Aorta (tissue), 5 donors: ENCODE measurements around the gene NUDT5. TPM values are rescaled to one million over a fixed set of nuclear protein-coding genes. Genes with fewer than 3 reads are reported as not detected.

ENCODE experiments used
- ATAC-seq: fragments of 200-7000 bp; cut with Tn5 transposase; one replicate; pipeline ENCODE4 v1.9.1; 2022; ENCODE audit warnings: moderate library complexity; ENCODE audit not compliant: low FRiP score
- DNase-seq, 2 donors: peaks; one replicate each; pipeline ENCODE4 v3.0.0-alpha.2; 2020
- H3K27ac ChIP-seq, 2 donors: one replicate each; pipeline ENCODE4 v1.5.1; 2013; ENCODE audit warnings: low read length in 2 of 2, mild to moderate bottlenecking in 2 of 2, moderate library complexity in 2 of 2, control low read depth in 1 of 2, inconsistent platforms in 1 of 2, low read depth in 1 of 2
- H3K27me3 ChIP-seq, 2 donors: one replicate each; pipeline ENCODE4 v1.6.1; 2013; ENCODE audit warnings: control low read depth in 1 of 2, low read length in 1 of 2, mild to moderate bottlenecking in 1 of 2, moderate library complexity in 1 of 2; ENCODE audit not compliant: insufficient read depth in 2 of 2, control insufficient read depth in 1 of 2
- H3K36me3 ChIP-seq, 2 donors: one replicate each; pipeline ENCODE4 v1.6.1; 2013; ENCODE audit warnings: control low read depth in 1 of 2, low read length in 1 of 2, mild to moderate bottlenecking in 1 of 2; ENCODE audit not compliant: insufficient read depth in 2 of 2, control insufficient read depth in 1 of 2
- H3K4me1 ChIP-seq, 2 donors: one replicate each; pipeline ENCODE4 v1.6.1; 2013; ENCODE audit warnings: low read length in 2 of 2, control low read depth in 1 of 2, mild to moderate bottlenecking in 1 of 2, moderate library complexity in 1 of 2; ENCODE audit not compliant: insufficient read depth in 2 of 2, control insufficient read depth in 1 of 2
- H3K4me3 ChIP-seq, 2 donors: one replicate each; pipeline ENCODE4 v1.5.1; 2013; ENCODE audit warnings: low read length in 2 of 2, control low read depth in 1 of 2, mild to moderate bottlenecking in 1 of 2
- H3K9me3 ChIP-seq: one replicate; pipeline ENCODE4 v1.6.1; 2013; ENCODE audit warnings: mild to moderate bottlenecking, low read length; ENCODE audit not compliant: control insufficient read depth
- WGBS, 2 donors: extraction: QIAGEN DNeasy Blood & Tissue Kit; methylation state at CpG; one replicate each; pipeline ENCODE4 v1.1.7; 2013; 5-methylcytosine and 5-hydroxymethylcytosine counted together
- intact Hi-C, 2 donors: fragments of 100-400 bp; cut with DNase I; formaldehyde crosslinking; loops; one replicate each; pipeline versions ENCODE4 v1.14.2 to v1.15.0; 2022
- polyA plus RNA-seq, 2 donors: library from polyadenylated mRNA; stranded (reverse); fragments of 200-250 nt; gene quantifications; one replicate each; pipeline ENCODE4 v1.2.3, GENCODE V29; 2013
- total RNA-seq, 2 donors: library from RNA; stranded (reverse); fragmentation: NEBNext Ultra II Directional; extraction: Animal tissue kit (Norgen Biotek cat#: 25700); gene quantifications; one replicate each; pipeline ENCODE4 v1.2.1, GENCODE V29; 2021
- donor health status: healthy with polysubstance abuse.
- donor health status: Bipolar disorder and iron deficiency.
- donor health status: DM: no; HTN: no; CAD: no.
- donor health status: DM: no; HTN: no; CAD: no.
- donor health status: DM: yes; HTN: yes; CAD: no.

Gene NUDT5
- total and polyA plus RNA-seq, 4 donors, result 21.3 to 39.7 (median 31.9) TPM

DNA sequence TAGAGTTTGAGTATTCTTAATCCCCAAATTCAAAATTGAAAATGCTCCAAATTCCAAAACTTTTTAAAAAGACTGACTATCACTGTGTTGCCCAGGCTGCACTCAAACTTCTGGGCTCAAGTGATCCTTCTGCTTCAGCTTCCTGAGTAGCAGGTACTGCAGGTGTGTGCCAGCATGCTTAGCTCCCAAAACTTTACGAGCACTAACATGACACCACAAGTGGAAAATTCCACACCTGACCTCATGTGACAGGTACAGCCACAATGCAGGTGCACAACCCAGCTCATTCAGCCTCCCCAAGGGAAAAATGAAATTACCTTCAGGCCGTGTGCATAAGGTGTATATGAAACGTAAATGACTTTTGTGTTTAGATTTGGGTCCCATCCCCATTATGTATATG is 16.8 kb upstream of the NUDT5 start:
- H3K4me1 ChIP-seq, result no peaks in the 10 kb centered on the region
- no peak overlapping the region for H3K27ac ChIP-seq
- no peak for DNase-seq
- no peak overlapping the region for H3K4me3 ChIP-seq
- H3K27me3 ChIP-seq, result no peaks in the 10 kb centered on the region
- intact Hi-C loops, result no loop called here
- WGBS, 2 donors, result 88 to 91% methylated on average over 3 of the region's 3 CpGs
- no peaks in the 10 kb centered on the region for H3K9me3 ChIP-seq
- ATAC-seq, result no peak
- H3K36me3 ChIP-seq, result peaks cover 3 to 7% of the 10 kb centered on the region in 2 donors

DNA sequence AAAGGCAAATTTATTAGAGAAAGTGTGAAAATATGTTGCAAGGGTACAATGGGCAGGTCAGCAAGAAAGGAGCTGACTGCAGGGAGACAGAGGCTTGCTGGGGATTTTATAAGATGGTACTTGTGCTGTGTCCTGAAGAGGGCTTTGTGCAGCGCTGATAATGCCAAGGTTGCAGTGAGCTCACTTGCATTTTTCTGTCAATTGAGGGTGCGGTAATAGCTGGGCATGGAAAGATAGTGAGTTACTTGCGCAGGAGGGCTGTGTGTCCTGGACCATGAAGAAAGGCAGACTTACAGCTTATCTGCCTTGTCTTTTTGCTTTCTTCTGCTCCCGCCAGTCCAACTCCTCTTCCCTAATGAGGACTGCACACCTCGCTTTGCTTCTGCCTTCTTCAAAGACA is 12.8 kb upstream of the NUDT5 start:
- Histone ChIP-seq H3K27ac (no peak overlapping the region), H3K36me3 (peaks cover 0 to 3% of the 10 kb centered on the region in 2 donors), H3K4me3 (no peak overlapping the region), H3K9me3 (no peaks in the 10 kb centered on the region), H3K27me3 (no peaks in the 10 kb centered on the region), H3K4me1 (no peaks in the 10 kb centered on the region)
- intact Hi-C loops, result no loop called here
- WGBS, 2 donors, result 96 to 98% methylated on average over 5 of the region's 5 CpGs
- DNase-seq (no peak), ATAC-seq (no peak)

DNA sequence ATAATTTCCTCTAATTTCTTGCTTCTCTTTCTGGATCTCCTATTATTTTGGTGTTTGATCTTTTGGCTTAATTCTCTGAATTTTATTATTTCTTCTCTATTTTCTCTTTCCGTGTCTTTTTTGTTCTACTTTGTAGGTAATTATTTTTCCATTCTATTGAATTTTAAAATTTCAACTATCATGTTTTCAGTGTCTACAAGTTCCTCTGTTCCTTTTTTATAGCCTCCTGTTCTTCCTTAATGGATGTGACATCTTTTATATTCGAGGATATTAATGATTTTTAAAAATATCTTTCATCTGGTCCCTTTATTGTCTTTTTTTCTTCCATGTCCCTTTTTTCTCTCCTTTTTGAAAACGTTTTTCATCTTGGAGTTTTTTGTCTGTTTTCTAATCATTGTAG is 11.4 kb upstream of the NUDT5 start:
- ATAC-seq (no peak), DNase-seq (no peak)
- no peaks in the 10 kb centered on the region for H3K27me3 ChIP-seq
- no peaks in the 10 kb centered on the region for H3K4me1 ChIP-seq
- H3K36me3 ChIP-seq, result peaks cover 0 to 5% of the 10 kb centered on the region in 2 donors
- intact Hi-C loops, result no loop called here
- no peak overlapping the region for H3K27ac ChIP-seq
- no peak overlapping the region for H3K4me3 ChIP-seq
- WGBS, 2 donors, result 78 to 86% methylated on average over 3 of the region's 3 CpGs
- no peaks in the 10 kb centered on the region for H3K9me3 ChIP-seq

DNA sequence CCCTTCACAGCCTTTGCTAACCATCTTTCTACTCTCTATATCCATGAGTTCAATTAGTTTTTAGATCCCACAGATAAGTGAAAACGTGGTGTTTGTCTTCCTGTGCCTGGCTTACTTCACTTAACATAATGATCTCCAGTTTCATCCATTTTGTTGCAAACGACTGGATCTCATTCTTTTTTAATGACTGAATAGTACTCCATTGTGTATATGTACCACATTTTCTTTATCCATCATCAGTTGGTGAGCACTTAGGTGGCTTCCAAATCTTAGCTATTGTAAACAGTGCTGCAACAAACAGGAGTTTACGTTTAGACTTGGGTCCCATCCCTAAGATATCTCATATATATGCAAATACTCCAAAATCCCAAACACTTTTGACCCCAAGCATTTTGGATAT is 9.4 kb upstream of the NUDT5 start:
- 93 to 96% methylated on average over 3 of the region's 3 CpGs for WGBS, 2 donors
- peaks cover 0 to 3% of the 10 kb centered on the region in 2 donors for H3K36me3 ChIP-seq
- intact Hi-C loops, result no loop called here
- H3K27ac ChIP-seq, result no peak overlapping the region
- H3K4me3 ChIP-seq, result no peak overlapping the region
- ATAC-seq (no peak), DNase-seq (no peak)
- H3K9me3 ChIP-seq, result no peaks in the 10 kb centered on the region
- H3K27me3 ChIP-seq, result no peaks in the 10 kb centered on the region
- H3K4me1 ChIP-seq, result no peaks in the 10 kb centered on the region

DNA sequence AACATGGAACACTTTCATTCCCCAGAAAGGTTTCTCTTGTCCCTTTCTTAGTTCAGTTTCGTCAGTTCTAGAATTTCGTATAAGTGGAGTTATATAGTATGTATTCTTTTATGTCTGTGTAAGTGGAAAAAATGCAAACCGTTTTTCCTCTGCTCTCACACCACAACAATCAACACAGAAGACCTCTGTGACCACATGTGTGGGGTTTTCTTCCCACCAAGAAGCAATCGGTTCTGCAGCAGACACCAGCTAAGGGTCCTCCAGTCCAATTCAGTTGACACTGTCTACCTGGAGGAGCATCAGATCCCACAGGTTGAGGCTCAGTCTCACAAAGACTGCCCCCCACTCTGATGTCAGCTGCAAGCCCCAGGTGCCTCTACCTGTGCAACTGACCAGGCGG is 6.5 kb upstream of the NUDT5 start:
- WGBS, 2 donors, result 82 to 87% methylated on average over 5 of the region's 5 CpGs
- no peaks in the 10 kb centered on the region for H3K27me3 ChIP-seq
- H3K36me3 ChIP-seq, result peaks cover 3 to 4% of the 10 kb centered on the region in 2 donors
- DNase-seq, result no peak
- no peaks in the 10 kb centered on the region for H3K4me1 ChIP-seq
- H3K4me3 ChIP-seq, result no peak overlapping the region
- intact Hi-C loops, result no loop called here
- H3K27ac ChIP-seq, result no peak overlapping the region
- no peaks in the 10 kb centered on the region for H3K9me3 ChIP-seq
- no peak for ATAC-seq

DNA sequence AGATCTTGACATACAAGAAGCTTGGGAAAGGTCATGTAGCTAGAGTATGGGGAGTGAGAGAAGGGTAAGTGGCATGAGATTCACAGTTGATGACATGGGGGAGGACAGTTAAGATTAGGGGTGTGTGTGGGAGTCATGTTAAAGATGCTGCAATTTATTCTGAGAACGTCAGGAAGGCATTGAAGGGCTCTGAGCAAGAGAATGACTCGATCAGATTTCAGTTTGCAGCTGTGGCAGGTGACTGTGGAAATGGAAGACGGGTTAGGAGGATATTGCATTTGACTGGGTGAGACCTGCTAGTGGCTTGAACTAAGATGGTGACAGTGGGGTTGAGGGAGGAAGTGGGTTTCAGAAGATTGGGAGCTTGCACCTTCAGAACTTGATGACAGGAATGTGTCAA is 5.9 kb upstream of the NUDT5 start:
- Histone ChIP-seq H3K27ac (no peak overlapping the region), H3K27me3 (no peaks in the 10 kb centered on the region), H3K4me3 (no peak overlapping the region), H3K4me1 (no peaks in the 10 kb centered on the region), H3K9me3 (no peaks in the 10 kb centered on the region), H3K36me3 (peaks cover 3 to 4% of the 10 kb centered on the region in 2 donors)
- DNase-seq (no peak), ATAC-seq (no peak)
- 86 to 87% methylated on average over 3 of the region's 3 CpGs for WGBS, 2 donors
- intact Hi-C loops, result no loop called here

DNA sequence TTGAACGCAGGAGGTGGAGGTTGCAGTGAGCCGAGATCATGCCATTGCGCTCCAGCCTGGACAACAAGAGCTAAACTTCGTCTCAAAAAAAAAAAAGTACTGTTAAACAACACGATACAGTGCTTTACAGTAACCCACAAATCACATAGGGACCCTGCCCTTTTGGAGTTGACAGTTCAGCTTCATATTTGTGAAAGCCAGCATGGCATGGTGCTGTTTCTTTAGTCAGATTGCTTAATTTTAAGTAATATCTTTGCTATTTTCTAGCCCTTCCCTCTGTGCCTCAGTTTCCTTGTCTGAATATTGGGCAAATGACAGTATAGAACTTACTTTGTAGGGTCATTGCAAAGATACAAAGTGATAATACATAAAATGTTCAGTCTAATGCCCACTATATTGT is 5.2 kb upstream of the NUDT5 start:
- H3K27me3 ChIP-seq, result no peaks in the 10 kb centered on the region
- WGBS, 2 donors, result 93 to 94% methylated on average over 5 of the region's 5 CpGs
- no peak for DNase-seq
- peaks cover 3 to 4% of the 10 kb centered on the region in 2 donors for H3K36me3 ChIP-seq
- H3K4me1 ChIP-seq, result no peaks in the 10 kb centered on the region
- intact Hi-C loops, result no loop called here
- H3K4me3 ChIP-seq, result no peak overlapping the region
- no peak overlapping the region for H3K27ac ChIP-seq
- no peaks in the 10 kb centered on the region for H3K9me3 ChIP-seq
- no peak for ATAC-seq

DNA sequence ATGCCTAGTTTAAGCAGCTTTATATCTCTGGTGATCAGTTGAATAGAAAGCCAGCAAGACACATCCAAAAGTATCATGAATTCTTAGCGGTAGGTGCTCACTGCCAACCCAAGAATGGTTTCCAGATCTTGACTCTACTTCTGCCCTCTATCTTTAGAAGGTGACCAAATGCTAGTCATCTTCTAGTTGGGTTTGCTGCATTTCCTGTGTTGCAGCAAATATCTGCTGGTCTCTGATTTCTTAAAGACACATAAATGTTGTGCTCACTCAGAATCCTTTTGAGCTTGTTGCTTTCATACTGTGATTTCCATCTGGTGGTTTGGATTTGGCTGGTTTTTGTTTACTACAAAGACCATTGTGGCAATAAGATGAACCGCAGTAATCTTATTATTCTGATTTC is 2.5 kb upstream of the NUDT5 start:
- intact Hi-C loops, result no loop called here
- WGBS, 2 donors, result 80 to 88% methylated on average over 2 of the region's 2 CpGs
- no peak for ATAC-seq
- H3K9me3 ChIP-seq, result no peaks in the 10 kb centered on the region
- H3K27ac ChIP-seq, result no peak overlapping the region
- H3K4me1 ChIP-seq, result peaks cover 0 to 6% of the 10 kb centered on the region in 2 donors
- H3K4me3 ChIP-seq, result no peak overlapping the region
- no peaks in the 10 kb centered on the region for H3K27me3 ChIP-seq
- no peak for DNase-seq
- H3K36me3 ChIP-seq, result peaks cover 3 to 4% of the 10 kb centered on the region in 2 donors

DNA sequence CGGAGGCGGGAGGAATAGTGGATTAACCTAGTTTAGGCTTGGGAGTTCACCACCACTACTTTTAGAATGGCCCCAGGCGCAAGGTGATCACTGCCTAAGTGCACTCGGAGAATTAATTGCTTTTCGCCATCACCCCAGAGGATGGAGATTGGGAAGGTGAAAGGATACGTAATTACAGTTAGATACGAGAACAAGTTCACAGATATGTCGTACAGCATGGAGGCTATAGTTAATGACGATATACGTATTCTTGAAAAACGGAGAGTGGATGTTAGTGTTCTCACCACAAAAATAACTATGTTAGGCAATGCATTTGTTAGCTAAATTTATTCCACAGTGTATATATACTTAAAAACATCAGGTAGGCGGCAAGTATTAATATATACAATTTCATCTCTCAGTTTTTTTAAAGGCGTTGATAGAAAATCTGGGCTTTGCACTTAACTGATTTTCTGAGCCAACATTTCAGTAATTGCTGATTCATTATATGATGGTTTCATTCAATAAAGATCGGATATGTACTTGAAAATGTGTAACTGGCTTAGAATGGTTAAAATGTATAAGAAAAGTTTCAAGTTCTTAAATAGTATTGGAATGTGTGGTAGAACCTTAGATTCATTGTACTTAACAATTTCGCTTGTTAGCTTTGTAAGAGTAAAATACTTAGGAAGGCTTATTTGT is 980 bp upstream of the NUDT5 start:
- WGBS, 2 donors, result 8 to 9% methylated on average over 15 of the region's 15 CpGs

More for the DNA sequence above, 980 bp upstream of the NUDT5 start:
- peak overlapping the region; percentile 79 to 93 for H3K4me3 ChIP-seq
- peaks cover 0 to 6% of the 10 kb centered on the region in 2 donors for H3K4me1 ChIP-seq
- H3K27ac ChIP-seq, result peak overlapping the region in 1 of 2 donors; percentile 71
- no peaks in the 10 kb centered on the region for H3K27me3 ChIP-seq
- no peaks in the 10 kb centered on the region for H3K9me3 ChIP-seq
- ATAC-seq (no peak), DNase-seq (no peak)
- peaks cover 0 to 4% of the 10 kb centered on the region in 2 donors for H3K36me3 ChIP-seq
- intact Hi-C loops, result no loop called here
